GM12878 (cell line): ENCODE results near the gene RNF220. TPM values are rescaled to one million over a fixed set of nuclear protein-coding genes. Genes with fewer than 3 reads are reported as not detected.
A peak's percentile ranks its signal among the peaks of the same experiment; 100 is the strongest.

Experiments
- ATAC-seq: fragments of 200-7000 bp; cut with Tn5 transposase; 3 replicates; pipeline ENCODE4 v1.9.1; 2020; ENCODE audit warnings: mild to moderate bottlenecking, moderate library complexity
- BruUV-seq: library from RNA; stranded (reverse); fragments of 400-500 nt; replicated peaks from 2 replicates; lab custom pipeline; 2021; lab: Mats Ljungman, UMichigan
- CTCF ChIA-PET: fragments of 300-600 bp; sonication (Branson Sonifier 250); formaldehyde crosslinking; extraction: SDS; loops from one replicate; lab custom pipeline; 2021; ENCODE audit warnings: inconsistent platforms; lab: Yijun Ruan, JAX
- POLR2A ChIA-PET: fragments of 350-600 bp; formaldehyde crosslinking; extraction: SDS; loops from one replicate; lab custom pipeline; 2021; ENCODE audit warnings: inconsistent platforms; lab: Charles Lee
- RAD21 ChIA-PET: fragments of 300-600 bp; sonication (Branson Sonifier 250); formaldehyde crosslinking; loops from one replicate; lab custom pipeline; 2023; ENCODE audit warnings: antibody characterized with exemption; ENCODE audit not compliant: unreplicated experiment; lab: Charles Lee
- SMC1A ChIA-PET: fragments of 300-600 bp; sonication (Branson Sonifier 250); formaldehyde crosslinking; loops from one replicate; lab custom pipeline; 2023; ENCODE audit not compliant: unreplicated experiment, uncharacterized antibody; lab: Charles Lee
- DNase-seq: peaks from one replicate; pipeline ENCODE4 v3.0.0-alpha.2; 2011; ENCODE audit warnings: low read depth, low spot score
- FAIRE-seq: peaks from 3 replicates; lab custom pipeline; 2011; peaks lifted over from hg19 to GRCh38; lab: Jason Lieb, UNC
- H2AFZ ChIP-seq: 2 replicates; pipeline ENCODE4 v1.6.0; 2011; ENCODE audit warnings: low read depth, low read length, control low read depth; ENCODE audit not compliant: control insufficient read depth
- H3K27ac ChIP-seq: 2 replicates; pipeline ENCODE4 v1.5.1; 2011; ENCODE audit warnings: control low read depth; ENCODE audit not compliant: control insufficient read depth, insufficient read depth
- H3K27me3 ChIP-seq, 2 experiments: replicated peaks in 1 of 2; 2 replicates each; pipeline versions ENCODE4 v1.6.0 to v1.6.1; 2011; ENCODE audit warnings: low read length in 1 of 2; ENCODE audit not compliant: control insufficient read depth in 2 of 2, insufficient read depth in 2 of 2
- H3K36me3 ChIP-seq, 2 experiments: 2 replicates each; pipeline ENCODE4 v1.5.1; 2011; ENCODE audit warnings: low read length in 1 of 2; ENCODE audit not compliant: control insufficient read depth in 2 of 2, insufficient read depth in 2 of 2
- H3K4me1 ChIP-seq: 2 replicates; pipeline ENCODE4 v1.6.1; 2011; ENCODE audit warnings: mild to moderate bottlenecking, low read length, moderate library complexity, mixed read lengths; ENCODE audit not compliant: control insufficient read depth, insufficient read depth
- H3K4me2 ChIP-seq: 2 replicates; pipeline ENCODE4 v1.6.0; 2011; ENCODE audit warnings: control low read depth; ENCODE audit not compliant: control insufficient read depth, insufficient read depth
- H3K4me3 ChIP-seq: fragments of 200-600 bp; sonication (generic); 2 replicates; pipeline ENCODE4 v1.5.1; 2016
- H3K79me2 ChIP-seq: 2 replicates; pipeline ENCODE4 v1.6.0; 2011; ENCODE audit warnings: low read length; ENCODE audit not compliant: control insufficient read depth, insufficient read depth
- H3K9ac ChIP-seq: 2 replicates; pipeline ENCODE4 v1.8.0; 2011; ENCODE audit warnings: low read length, control low read depth, mixed read lengths; ENCODE audit not compliant: control insufficient read depth, insufficient read depth
- H3K9me3 ChIP-seq: replicated peaks from 3 replicates; pipeline ENCODE4 v1.5.1; 2011; ENCODE audit warnings: mild to moderate bottlenecking, low read length; ENCODE audit not compliant: control insufficient read depth, insufficient read depth
- H4K20me1 ChIP-seq: 2 replicates; pipeline ENCODE4 v1.6.0; 2011; ENCODE audit not compliant: control insufficient read depth, insufficient read depth
- MTA3 ChIP-seq: IDR thresholded peaks from 2 replicates; pipeline ENCODE4 v1.6.1; 2012; ENCODE audit warnings: low read length, inconsistent platforms, borderline replicate concordance
- RCOR1 ChIP-seq: conservative IDR thresholded peaks from 2 replicates; pipeline ENCODE4 v1.6.1; 2012; ENCODE audit warnings: low read depth, low read length, improper control_type of control experiment
- SMAD5 ChIP-seq: IDR thresholded peaks from 2 replicates; pipeline ENCODE4 v1.6.1; 2016; ENCODE audit warnings: antibody characterized with exemption, low read depth
- WGBS: methylation state at CpG from one replicate; pipeline ENCODE4 v1.1.6; 2016; ENCODE audit warnings: low lambda C conversion rate; ENCODE audit not compliant: insufficient replicate concordance, insufficient coverage; ENCODE audit errors: missing lambda C conversion rate; 5-methylcytosine and 5-hydroxymethylcytosine counted together
- in situ Hi-C: fragments of 300-500 bp; cut with MboI; formaldehyde crosslinking; loops from 9 replicates; pipeline ENCODE4 v1.14.3; 2018; ENCODE audit warnings: mixed read lengths
- intact Hi-C: fragments of 100-400 bp; cut with micrococcal nuclease; formaldehyde crosslinking; loops from one replicate; pipeline ENCODE4 v1.14.2; 2022; ENCODE audit not compliant: unreplicated experiment
- polyA plus RNA-seq, 11 experiments: library from polyadenylated mRNA; depleted of rRNA in 4 of 11; unstranded in 6 of 11; stranded (reverse) in 5 of 11; fragments of >200 nt; fragmentation: Nextera tagmentation in 4 of 11; fragmentation: Illumina TruSeq in 1 of 11; extraction: Ambion mirVana in 4 of 11; extraction: Trizol in 1 of 11; gene quantifications; 1 replicate in 1 of 11; 2 replicates in 10 of 11; pipeline versions ENCODE4 v1.2.1 to v1.2.3, GENCODE V29; 2011 to 2016; ENCODE audit warnings: inconsistent platforms in 2 of 11, missing spikeins in 2 of 11, low read depth in 1 of 11
- total RNA-seq, 4 experiments: library from RNA; depleted of rRNA in 3 of 4; stranded (reverse); fragments of >200 nt in 3 of 4; fragmentation: Illumina TruSeq in 1 of 4; extraction: Trizol in 1 of 4; gene quantifications; 2 replicates each; pipeline versions ENCODE4 v1.2.1 to v1.2.3, GENCODE V29; 2013 to 2021
- TF ChIP-seq, protein P1 (sequence below): fragments of 450-650 bp; IDR thresholded peaks from 2 replicates; pipeline ENCODE4 v1.6.1; 2017; ENCODE audit warnings: mild to moderate bottlenecking, low read depth, inconsistent platforms; ENCODE audit not compliant: poor library complexity, severe bottlenecking

RNF220 gene
- total and polyA plus RNA-seq, 10 of the 15 experiments (the other 5 are each of a cell fraction or from before 2014, with no cell fraction given) = 4.6 to 84.1 (median 53.7) TPM

DNA sequence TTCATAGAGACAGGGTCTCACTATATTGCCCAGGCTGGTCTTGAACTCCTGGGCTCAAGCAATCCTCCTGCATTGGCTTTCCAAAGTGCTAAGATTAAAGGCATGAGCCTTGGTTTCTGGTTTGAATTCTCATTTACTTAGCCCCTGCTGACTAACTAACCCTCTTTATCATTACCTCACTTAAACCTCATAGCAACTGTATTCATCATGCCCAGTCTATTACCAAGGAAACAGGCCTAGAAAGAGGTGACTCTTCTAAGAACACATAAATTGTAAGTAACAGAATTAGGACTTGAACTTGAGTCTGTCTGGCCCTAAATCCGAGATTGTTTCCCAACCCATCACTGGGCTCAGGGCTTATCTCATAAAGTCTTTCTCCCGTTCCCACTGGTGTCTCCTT, 225.1 kb downstream of the RNF220 start (continued):
- TF ChIP-seq RCOR1 (no peak), SMAD5 (no peak)
- TF ChIP-seq, all 136 proteins: peak for 0

DNA sequence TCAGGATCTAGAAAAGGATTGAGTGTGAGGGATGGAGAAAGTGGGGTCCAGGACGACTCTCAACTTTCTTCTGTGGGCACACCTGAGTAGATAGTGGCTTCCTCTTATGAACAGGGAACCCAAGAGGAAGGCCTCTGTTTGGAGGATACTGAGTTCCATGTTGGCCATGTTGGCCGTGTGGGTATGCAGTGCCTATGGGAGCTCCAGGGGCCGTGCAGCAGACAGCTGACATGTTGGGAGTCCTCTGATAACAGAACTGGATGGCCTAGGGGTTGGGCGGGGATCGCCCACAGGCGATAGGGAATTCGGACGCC, 226.2 kb downstream of the RNF220 start:
- FAIRE-seq = peak; percentile 78
- 0% methylated on average over 8 of the region's 8 CpGs for WGBS
- POLR2A ChIA-PET = interaction anchor here (0.5 to 2.9 kb wide), 9 partner anchors 10 to 1196 kb away, joined by 3 to 13 read pairs (median 3); partner anchors contain the start of genes ARMH1 and TMEM53
- Histone ChIP-seq H3K79me2 (peaks cover 19% of the 10 kb centered on the region), H3K4me1 (no peaks in the 10 kb centered on the region), H3K4me2 (peak overlapping the region; percentile 94), H3K9ac (peak overlapping the region; percentile 90), H3K9me3 (no peaks in the 10 kb centered on the region), H3K4me3 (peak overlapping the region; percentile 98), H3K36me3 (peaks cover 8 to 12% of the 10 kb centered on the region in 2 experiments; a peak in 3 of 4 replicates), H3K27me3 (no peaks in the 10 kb centered on the region), H3K27ac (peak overlapping the region; percentile 94), H4K20me1 (no peaks in the 10 kb centered on the region), H2AFZ (peak overlapping the region; percentile 58)
- in situ Hi-C loops = no loop called here
- DNase-seq = no peak
- TF ChIP-seq, protein P1, sequence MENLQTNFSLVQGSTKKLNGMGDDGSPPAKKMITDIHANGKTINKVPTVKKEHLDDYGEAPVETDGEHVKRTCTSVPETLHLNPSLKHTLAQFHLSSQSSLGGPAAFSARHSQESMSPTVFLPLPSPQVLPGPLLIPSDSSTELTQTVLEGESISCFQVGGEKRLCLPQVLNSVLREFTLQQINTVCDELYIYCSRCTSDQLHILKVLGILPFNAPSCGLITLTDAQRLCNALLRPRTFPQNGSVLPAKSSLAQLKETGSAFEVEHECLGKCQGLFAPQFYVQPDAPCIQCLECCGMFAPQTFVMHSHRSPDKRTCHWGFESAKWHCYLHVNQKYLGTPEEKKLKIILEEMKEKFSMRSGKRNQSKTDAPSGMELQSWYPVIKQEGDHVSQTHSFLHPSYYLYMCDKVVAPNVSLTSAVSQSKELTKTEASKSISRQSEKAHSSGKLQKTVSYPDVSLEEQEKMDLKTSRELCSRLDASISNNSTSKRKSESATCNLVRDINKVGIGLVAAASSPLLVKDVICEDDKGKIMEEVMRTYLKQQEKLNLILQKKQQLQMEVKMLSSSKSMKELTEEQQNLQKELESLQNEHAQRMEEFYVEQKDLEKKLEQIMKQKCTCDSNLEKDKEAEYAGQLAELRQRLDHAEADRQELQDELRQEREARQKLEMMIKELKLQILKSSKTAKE = no peak
- 0 out of 2 replicates have a peak, but pooled peaks have one; percentile 17 for TF ChIP-seq MTA3
- intact Hi-C loops = no loop called here
- SMC1A ChIA-PET = interaction anchor here (1.1 to 1.9 kb wide), 4 partner anchors 21 to 78 kb away, joined by 3 to 6 read pairs (median 4); no protein-coding TSS in a partner anchor
- CTCF ChIA-PET = interaction anchor here (1.0 to 5.7 kb wide), 6 partner anchors 16 to 419 kb away, joined by 3 to 70 read pairs (median 4); partner anchors contain the start of gene DMAP1
- peak; percentile 59 for ATAC-seq
- TSS peak; percentile 83 for BruUV-seq
- RAD21 ChIA-PET = interaction anchor here (0.7 to 1.6 kb wide), 3 partner anchors 11 to 1634 kb away, joined by 3 to 6 read pairs (median 3); partner anchors contain the start of gene TMEM53
